ENCODE data around the gene TRPM5. TPM values are rescaled to one million over a fixed set of nuclear protein-coding genes. Genes with fewer than 3 reads are reported as not detected.

The TRPM5 gene
- total and polyA plus RNA-seq, 2 of the 8 experiments (the other 6 are each of a cell fraction or from before 2014, with no cell fraction given), result 0.02 TPM; not detected in 1

DNA sequence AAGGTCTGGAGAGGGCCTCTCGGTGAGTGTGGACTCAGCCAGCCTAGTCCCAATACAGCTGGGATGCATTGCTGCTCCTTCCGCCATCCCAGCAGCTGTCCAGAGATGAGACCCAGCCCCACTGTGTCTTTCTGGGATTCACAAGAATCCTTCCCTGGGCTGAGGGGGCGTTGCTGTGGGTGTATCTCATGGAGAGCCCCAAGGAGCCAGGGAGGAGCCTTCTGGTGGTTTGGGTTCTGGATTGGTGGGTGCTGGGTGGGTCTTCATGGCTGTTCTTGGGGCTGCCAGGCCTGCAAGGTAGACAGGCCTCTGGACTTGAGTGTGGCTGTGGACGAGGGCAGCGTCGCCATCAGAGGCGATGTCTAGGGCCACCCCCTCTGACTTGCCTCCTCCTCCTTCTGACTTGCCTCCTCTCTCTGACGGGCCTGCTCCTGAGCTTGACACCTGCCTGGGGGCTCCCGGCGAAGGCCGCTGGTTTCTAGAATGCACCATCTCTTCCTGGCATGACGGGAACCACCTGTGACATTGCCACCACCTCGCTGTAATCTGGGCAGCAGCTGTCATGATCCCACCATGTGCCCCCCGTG, 17.7 kb upstream of the TRPM5 start (continued):
- TF ChIP-seq HDAC2 (IDR thresholded peaks at IDR 0.05; ENCODE audit: borderline replicate concordance in 1 of 2, low read depth in 2 of 2, low read length in 2 of 2) (no peak), HDAC6 (IDR thresholded peaks at IDR 0.05; ENCODE audit: low read depth, low read length) (no peak)

Measured in H1 (cell line).